OCI-LY3 (cell line): Measurements from ENCODE around the gene BMPR2.
"Not testable (repeated sequence)": the region's sequence is repeated elsewhere in the genome, so short reads cannot be mapped to it uniquely, and the experiment has no call there.

Experiments used
- H2AFZ ChIP-seq: fragments of 200-600, 300-600 bp; shearing (Covaris generic); 2 replicates; pipeline ENCODE4 v1.6.0; 2014; ENCODE audit warnings: antibody characterized with exemption, low read depth, low read length
- H3K27ac ChIP-seq: fragments of 200-600, 300-600 bp; sonication (generic); 2 replicates; pipeline ENCODE4 v1.5.1; 2014; ENCODE audit warnings: mild to moderate bottlenecking, low read length, moderate library complexity, mixed read lengths
- H3K27me3 ChIP-seq: fragments of 200-600, 300-600 bp; sonication (generic); 2 replicates; pipeline ENCODE4 v1.6.1; 2014; ENCODE audit warnings: low read depth, low read length, mixed read lengths
- H3K36me3 ChIP-seq: fragments of 200-600, 300-600 bp; sonication (generic); replicated peaks from 2 replicates; pipeline ENCODE3; 2014; ENCODE audit warnings: low read depth, low read length, mixed read lengths
- H3K4me1 ChIP-seq: fragments of 300-600, 200-600 bp; sonication (generic); 2 replicates; pipeline ENCODE4 v1.6.1; 2014; ENCODE audit warnings: low read length, mixed read lengths
- H3K4me2 ChIP-seq: fragments of 200-600, 300-600 bp; sonication (generic); 2 replicates; pipeline ENCODE4 v1.6.1; 2014; ENCODE audit warnings: low read length, mixed read lengths
- H3K4me3 ChIP-seq: fragments of 300-600, 200-600 bp; sonication (generic); 2 replicates; pipeline ENCODE4 v1.5.1; 2014; ENCODE audit warnings: antibody characterized with exemption, mild to moderate bottlenecking, low read length, moderate library complexity
- H3K79me2 ChIP-seq: fragments of 300-600, 200-600 bp; shearing (Covaris generic); 2 replicates; pipeline ENCODE4 v1.6.1; 2014; ENCODE audit warnings: mild to moderate bottlenecking, low read length, mixed read lengths
- H3K9ac ChIP-seq: fragments of 300-600, 200-600 bp; shearing (Covaris generic); 2 replicates; pipeline ENCODE4 v1.6.0; 2014; ENCODE audit warnings: mild to moderate bottlenecking, low read length, moderate library complexity
- H3K9me3 ChIP-seq: fragments of 200-600, 300-600 bp; shearing (Covaris generic); 2 replicates; pipeline ENCODE4 v1.6.1; 2014; ENCODE audit warnings: low read length, mixed read lengths; ENCODE audit not compliant: insufficient read depth
- H4K20me1 ChIP-seq: fragments of 200-600, 300-600 bp; sonication (generic); 2 replicates; pipeline ENCODE4 v1.6.1; 2016; ENCODE audit warnings: low read length, mixed read lengths; ENCODE audit not compliant: insufficient read depth
- CTCF ChIP-seq: fragments of 200-600, 300-600 bp; sonication (generic); IDR thresholded peaks from 2 replicates; pipeline ENCODE4 v1.5.1; 2014; ENCODE audit warnings: antibody characterized with exemption, low read length, low read depth
- EZH2phosphoT487 ChIP-seq: fragments of 200-600 bp; shearing (Covaris generic); IDR thresholded peaks from 2 replicates; pipeline ENCODE4 v1.6.1; 2018; ENCODE audit warnings: antibody characterized with exemption, mixed run types, low read depth

The BMPR2 gene

GRCh38 chr2:202566286-202566685 lies 190.2 kb downstream of the BMPR2 start:
- Histone ChIP-seq H3K4me3 (no peak overlapping the region), H3K79me2 (no peaks in the 10 kb centered on the region), H3K27me3 (no peaks in the 10 kb centered on the region), H3K36me3 (no peaks in the 10 kb centered on the region), H3K4me2 (no peak overlapping the region), H3K4me1 (no peaks in the 10 kb centered on the region), H2AFZ (no peak overlapping the region), H3K27ac (no peak overlapping the region), H3K9ac (no peak overlapping the region), H3K9me3 (no peaks in the 10 kb centered on the region), H4K20me1 (no peaks in the 10 kb centered on the region)
- TF ChIP-seq CTCF (no peak), EZH2phosphoT487 (no peak)

- no peaks in the 10 kb centered on the region for H3K9me3 ChIP-seq
- H3K36me3 ChIP-seq = no peaks in the 10 kb centered on the region
- H2AFZ ChIP-seq = no peak overlapping the region
- H3K9ac ChIP-seq = no peak overlapping the region
- H3K79me2 ChIP-seq = no peaks in the 10 kb centered on the region
- H3K4me2 ChIP-seq = no peak overlapping the region
- no peak overlapping the region for H3K27ac ChIP-seq
- TF ChIP-seq CTCF = no peak
- no peak for TF ChIP-seq EZH2phosphoT487
- H3K4me1 ChIP-seq = no peaks in the 10 kb centered on the region
- no peak overlapping the region for H3K4me3 ChIP-seq
- H3K27me3 ChIP-seq = no peaks in the 10 kb centered on the region
- no peaks in the 10 kb centered on the region for H4K20me1 ChIP-seq
Observed at GRCh38 chr2:202574541-202574940, 198.4 kb downstream of the BMPR2 start.

GRCh38 chr2:202575194-202575593 lies 199.1 kb downstream of the BMPR2 start:
- not testable (repeated sequence) for H3K4me1 ChIP-seq, H3K4me3 ChIP-seq, H3K79me2 ChIP-seq, H4K20me1 ChIP-seq, H3K9me3 ChIP-seq, H3K4me2 ChIP-seq, H3K27me3 ChIP-seq, H2AFZ ChIP-seq, H3K36me3 ChIP-seq, H3K9ac ChIP-seq, H3K27ac ChIP-seq

GRCh38 chr2:202577250-202578183 lies 201.4 kb downstream of the BMPR2 start:
- Histone ChIP-seq H3K79me2 (no peaks in the 10 kb centered on the region), H3K9ac (no peak overlapping the region), H3K4me3 (no peak overlapping the region), H3K4me2 (no peak overlapping the region), H2AFZ (no peak overlapping the region), H3K27me3 (no peaks in the 10 kb centered on the region), H4K20me1 (no peaks in the 10 kb centered on the region), H3K27ac (no peak overlapping the region), H3K36me3 (no peaks in the 10 kb centered on the region), H3K4me1 (no peaks in the 10 kb centered on the region), H3K9me3 (no peaks in the 10 kb centered on the region)
- TF ChIP-seq EZH2phosphoT487 (no peak), CTCF (no peak)

- H3K9ac ChIP-seq, H3K9me3 ChIP-seq, H2AFZ ChIP-seq, H3K36me3 ChIP-seq, H3K27me3 ChIP-seq, H3K4me3 ChIP-seq, H3K27ac ChIP-seq, H3K4me1 ChIP-seq, H3K4me2 ChIP-seq, H4K20me1 ChIP-seq, H3K79me2 ChIP-seq: not testable (repeated sequence)
Observed at GRCh38 chr2:202582846-202583245, 206.7 kb downstream of the BMPR2 start.
